Mammary epithelial cell (primary cell): ENCODE data around the gene STXBP4.

Experiments used
- EZH2 ChIP-seq: IDR thresholded peaks from 2 replicates; pipeline ENCODE4 v1.6.1; 2012; ENCODE audit warnings: low read length, inconsistent platforms, borderline replicate concordance
- TF ChIP-seq, protein P1 (sequence below), 2 donors: IDR thresholded peaks in 1 of 2; conservative IDR thresholded peaks in 1 of 2; 2 replicates each; pipeline ENCODE4 v1.5.1; 2011 to 2012; ENCODE audit warnings: inconsistent platforms in 2 of 2, low read length in 2 of 2, mild to moderate bottlenecking in 2 of 2, control low read depth in 1 of 2, low read depth in 1 of 2; ENCODE audit not compliant: insufficient read depth in 1 of 2; ENCODE audit errors: extremely low read depth in 1 of 2

DNA sequence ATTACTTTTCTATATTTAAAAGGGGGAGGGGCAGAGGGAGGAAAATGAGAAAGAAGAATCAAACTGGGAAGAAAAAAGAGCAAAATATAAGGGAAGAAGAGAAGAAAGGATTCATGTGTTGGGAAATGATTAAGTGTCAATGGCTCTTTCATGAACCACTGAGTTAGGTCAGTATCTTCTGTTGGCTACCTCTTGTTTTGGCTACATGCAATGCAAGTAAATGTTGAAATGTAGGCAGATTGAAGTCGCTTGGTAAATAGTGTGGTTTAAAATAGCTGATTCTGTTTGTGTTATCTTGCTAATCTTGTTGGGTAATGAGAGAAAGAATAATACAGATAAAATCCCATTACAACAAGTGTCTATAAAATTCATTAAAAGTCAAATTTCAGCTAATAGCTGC lies 27.3 kb upstream of the STXBP4 start:
- TF ChIP-seq, protein P1, sequence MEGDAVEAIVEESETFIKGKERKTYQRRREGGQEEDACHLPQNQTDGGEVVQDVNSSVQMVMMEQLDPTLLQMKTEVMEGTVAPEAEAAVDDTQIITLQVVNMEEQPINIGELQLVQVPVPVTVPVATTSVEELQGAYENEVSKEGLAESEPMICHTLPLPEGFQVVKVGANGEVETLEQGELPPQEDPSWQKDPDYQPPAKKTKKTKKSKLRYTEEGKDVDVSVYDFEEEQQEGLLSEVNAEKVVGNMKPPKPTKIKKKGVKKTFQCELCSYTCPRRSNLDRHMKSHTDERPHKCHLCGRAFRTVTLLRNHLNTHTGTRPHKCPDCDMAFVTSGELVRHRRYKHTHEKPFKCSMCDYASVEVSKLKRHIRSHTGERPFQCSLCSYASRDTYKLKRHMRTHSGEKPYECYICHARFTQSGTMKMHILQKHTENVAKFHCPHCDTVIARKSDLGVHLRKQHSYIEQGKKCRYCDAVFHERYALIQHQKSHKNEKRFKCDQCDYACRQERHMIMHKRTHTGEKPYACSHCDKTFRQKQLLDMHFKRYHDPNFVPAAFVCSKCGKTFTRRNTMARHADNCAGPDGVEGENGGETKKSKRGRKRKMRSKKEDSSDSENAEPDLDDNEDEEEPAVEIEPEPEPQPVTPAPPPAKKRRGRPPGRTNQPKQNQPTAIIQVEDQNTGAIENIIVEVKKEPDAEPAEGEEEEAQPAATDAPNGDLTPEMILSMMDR (conservative IDR thresholded peaks at IDR 0.05 in 1 of 2, IDR thresholded peaks at IDR 0.05 in 1 of 2; ENCODE audit: extremely low read depth in 1 of 2, insufficient read depth in 1 of 2, low read depth in 1 of 2, low read length in 2 of 2) = no peak
- no peak for TF ChIP-seq EZH2
